ENCODE results near the gene LRRC61. TPM values are rescaled to one million over a fixed set of nuclear protein-coding genes. Genes with fewer than 3 reads are reported as not detected.

LRRC61 gene
- total RNA-seq, 2 experiments from 2014 or later: 3.1 to 5.0 TPM

GRCh38 chr7:150336746-150337145 is 13.6 kb downstream of the LRRC61 start:
- Mint-ChIP-seq H3K27me3 (peaks cover 10% of the 10 kb centered on the region), H3K4me1 (ENCODE audit: low read depth) (no peaks in the 10 kb centered on the region), H3K36me3 (ENCODE audit: low read depth) (peaks cover 5% of the 10 kb centered on the region), H3K9me3 (no peaks in the 10 kb centered on the region), H3K4me3 (no peak overlapping the region), H3K27ac (no peak overlapping the region)
- Histone ChIP-seq H3K9me3 (ENCODE audit: control insufficient read depth in 1 of 2, insufficient read depth in 1 of 2, low read length in 2 of 2) (no peaks in the 10 kb centered on the region), H3K36me3 (ENCODE audit: insufficient read depth, low read length) (peaks cover 5% of the 10 kb centered on the region), H3K27ac (ENCODE audit: low read depth in 1 of 2, low read length in 2 of 2) (no peak overlapping the region), H3K4me1 (ENCODE audit: insufficient read depth, low read length) (peaks cover 6% of the 10 kb centered on the region), H3K27me3 (ENCODE audit: control insufficient read depth in 1 of 2, insufficient read depth in 2 of 2, low read length in 2 of 2) (peaks cover 15% of the 10 kb centered on the region in 2 experiments), H3K4me3 (ENCODE audit: low read length) (no peak overlapping the region)
- ATAC-seq (ENCODE audit: poor library complexity): no peak
- POLR2A ChIA-PET: no interaction called here
- CTCF ChIA-PET: no interaction called here
- DNase-seq: no peak
- no peak for TF ChIP-seq CTCF (IDR thresholded peaks at IDR 0.05)
- intact Hi-C loops (cut with DNase I, micrococcal nuclease): no loop called here

GRCh38 chr7:150337179-150337578 is 14.0 kb downstream of the LRRC61 start:
- Mint-ChIP-seq H3K27ac (no peak overlapping the region), H3K4me3 (no peak overlapping the region), H3K27me3 (peaks cover 14% of the 10 kb centered on the region), H3K36me3 (ENCODE audit: low read depth) (peaks cover 5% of the 10 kb centered on the region), H3K9me3 (no peaks in the 10 kb centered on the region), H3K4me1 (ENCODE audit: low read depth) (no peaks in the 10 kb centered on the region)
- Histone ChIP-seq H3K4me3 (ENCODE audit: low read length) (no peak overlapping the region), H3K27ac (ENCODE audit: low read depth in 1 of 2, low read length in 2 of 2) (no peak overlapping the region), H3K4me1 (ENCODE audit: insufficient read depth, low read length) (peaks cover 6% of the 10 kb centered on the region), H3K27me3 (ENCODE audit: control insufficient read depth in 1 of 2, insufficient read depth in 2 of 2, low read length in 2 of 2) (peaks cover 18 to 20% of the 10 kb centered on the region in 2 experiments), H3K36me3 (ENCODE audit: insufficient read depth, low read length) (peaks cover 5% of the 10 kb centered on the region), H3K9me3 (ENCODE audit: control insufficient read depth in 1 of 2, insufficient read depth in 1 of 2, low read length in 2 of 2) (no peaks in the 10 kb centered on the region)
- ChIA-PET CTCF (no interaction called here), POLR2A (no interaction called here)
- intact Hi-C loops (cut with DNase I, micrococcal nuclease): no loop called here
- ATAC-seq (ENCODE audit: poor library complexity) (no peak), DNase-seq (no peak)
- TF ChIP-seq CTCF (IDR thresholded peaks at IDR 0.05): no peak

GRCh38 chr7:150337659-150338081 is 14.5 kb downstream of the LRRC61 start:
- CTCF ChIA-PET: no interaction called here
- Mint-ChIP-seq H3K9me3 (no peaks in the 10 kb centered on the region), H3K27ac (no peak overlapping the region), H3K36me3 (ENCODE audit: low read depth) (peaks cover 5% of the 10 kb centered on the region), H3K4me1 (ENCODE audit: low read depth) (no peaks in the 10 kb centered on the region), H3K27me3 (peaks cover 19% of the 10 kb centered on the region), H3K4me3 (no peak overlapping the region)
- DNase-seq (no peak), ATAC-seq (ENCODE audit: poor library complexity) (no peak)
- TF ChIP-seq CTCF (IDR thresholded peaks at IDR 0.05): no peak
- intact Hi-C loops (cut with DNase I, micrococcal nuclease): no loop called here
- Histone ChIP-seq H3K36me3 (ENCODE audit: insufficient read depth, low read length) (peaks cover 5% of the 10 kb centered on the region), H3K27ac (ENCODE audit: low read depth in 1 of 2, low read length in 2 of 2) (no peak overlapping the region), H3K4me3 (ENCODE audit: low read length) (no peak overlapping the region), H3K9me3 (ENCODE audit: control insufficient read depth in 1 of 2, insufficient read depth in 1 of 2, low read length in 2 of 2) (no peaks in the 10 kb centered on the region), H3K27me3 (ENCODE audit: control insufficient read depth in 1 of 2, insufficient read depth in 2 of 2, low read length in 2 of 2) (peaks cover 18 to 24% of the 10 kb centered on the region in 2 experiments), H3K4me1 (ENCODE audit: insufficient read depth, low read length) (peaks cover 6% of the 10 kb centered on the region)
- POLR2A ChIA-PET: no interaction called here
